Epithelial cell of esophagus (primary cell): ENCODE results near the gene SRGAP1.
"Not testable (repeated sequence)": the region's sequence is repeated elsewhere in the genome, so short reads cannot be mapped to it uniquely, and the experiment has no call there.

Experiments
- DNase-seq: peaks from one replicate; pipeline ENCODE4 v3.0.0; 2010; ENCODE audit warnings: low read depth
- H3K4me3 ChIP-seq: 2 replicates; pipeline ENCODE4 v1.5.1; 2011; ENCODE audit warnings: mild to moderate bottlenecking, low read length, control low read depth
- TF ChIP-seq, protein P1 (sequence below): IDR thresholded peaks from 2 replicates; pipeline ENCODE4 v1.5.1; 2011; ENCODE audit warnings: low read depth, mild to moderate bottlenecking, low read length, control low read depth, inconsistent platforms; ENCODE audit not compliant: insufficient read depth; ENCODE audit errors: missing control alignments

Gene SRGAP1

GRCh38 chr12:63867053-63867452 is 22.6 kb downstream of the SRGAP1 start:
- no peak overlapping the region for H3K4me3 ChIP-seq
- DNase-seq: no peak
- TF ChIP-seq, protein P1, sequence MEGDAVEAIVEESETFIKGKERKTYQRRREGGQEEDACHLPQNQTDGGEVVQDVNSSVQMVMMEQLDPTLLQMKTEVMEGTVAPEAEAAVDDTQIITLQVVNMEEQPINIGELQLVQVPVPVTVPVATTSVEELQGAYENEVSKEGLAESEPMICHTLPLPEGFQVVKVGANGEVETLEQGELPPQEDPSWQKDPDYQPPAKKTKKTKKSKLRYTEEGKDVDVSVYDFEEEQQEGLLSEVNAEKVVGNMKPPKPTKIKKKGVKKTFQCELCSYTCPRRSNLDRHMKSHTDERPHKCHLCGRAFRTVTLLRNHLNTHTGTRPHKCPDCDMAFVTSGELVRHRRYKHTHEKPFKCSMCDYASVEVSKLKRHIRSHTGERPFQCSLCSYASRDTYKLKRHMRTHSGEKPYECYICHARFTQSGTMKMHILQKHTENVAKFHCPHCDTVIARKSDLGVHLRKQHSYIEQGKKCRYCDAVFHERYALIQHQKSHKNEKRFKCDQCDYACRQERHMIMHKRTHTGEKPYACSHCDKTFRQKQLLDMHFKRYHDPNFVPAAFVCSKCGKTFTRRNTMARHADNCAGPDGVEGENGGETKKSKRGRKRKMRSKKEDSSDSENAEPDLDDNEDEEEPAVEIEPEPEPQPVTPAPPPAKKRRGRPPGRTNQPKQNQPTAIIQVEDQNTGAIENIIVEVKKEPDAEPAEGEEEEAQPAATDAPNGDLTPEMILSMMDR: no peak

DNA sequence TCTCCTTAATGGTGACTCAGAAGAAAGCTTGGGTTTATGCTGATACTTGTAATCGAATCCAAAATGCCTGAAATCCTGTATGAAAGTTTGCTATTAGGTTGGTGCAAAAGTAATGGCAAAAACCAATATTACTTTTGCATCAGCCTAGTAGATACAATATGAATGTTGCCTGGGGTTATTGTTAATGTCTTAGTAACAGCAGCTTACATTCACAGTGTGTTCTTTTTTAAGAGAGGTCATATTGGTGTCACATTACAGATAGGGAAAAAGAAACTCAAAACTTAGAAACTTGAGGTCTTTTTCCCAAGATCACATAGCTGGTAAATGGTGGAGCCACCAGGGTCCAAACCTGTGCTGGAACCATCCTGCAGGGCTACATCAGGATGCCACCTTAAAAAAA is 25.2 kb downstream of the SRGAP1 start:
- TF ChIP-seq, protein P1: no peak
- no peak for DNase-seq
- H3K4me3 ChIP-seq: no peak overlapping the region

DNA sequence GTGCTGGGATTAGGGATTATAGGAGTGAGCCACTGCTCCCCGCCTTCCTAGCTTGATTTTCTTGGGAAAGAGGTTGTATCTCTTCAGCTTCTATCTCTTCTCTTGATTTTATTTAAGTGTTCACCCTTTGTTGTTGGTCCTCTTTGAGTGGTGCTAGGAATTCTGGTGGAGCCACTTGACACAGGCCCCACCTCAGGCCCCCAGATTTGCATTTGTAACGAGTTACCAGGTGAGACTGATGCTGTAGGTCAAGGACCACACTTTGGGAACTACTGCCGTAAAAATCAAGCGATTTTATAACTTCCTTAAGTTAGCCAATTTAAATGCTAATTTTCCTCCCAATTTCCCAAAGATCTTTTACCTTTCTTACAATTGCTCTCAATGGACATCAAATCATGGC is 26.3 kb downstream of the SRGAP1 start:
- H3K4me3 ChIP-seq: no peak overlapping the region
- TF ChIP-seq, protein P1: no peak
- DNase-seq: no peak

- no peak overlapping the region for H3K4me3 ChIP-seq
- TF ChIP-seq, protein P1: no peak
- no peak for DNase-seq
These were observed 30.5 kb downstream of the SRGAP1 start for GRCh38 chr12:63874897-63875480.

- no peak for DNase-seq
- H3K4me3 ChIP-seq: no peak overlapping the region
- TF ChIP-seq, protein P1: no peak
These were observed 31.2 kb downstream of the SRGAP1 start for GRCh38 chr12:63875703-63876102.

GRCh38 chr12:63876980-63877379 is 32.5 kb downstream of the SRGAP1 start:
- no peak for DNase-seq
- H3K4me3 ChIP-seq: no peak overlapping the region
- TF ChIP-seq, protein P1: no peak

DNA sequence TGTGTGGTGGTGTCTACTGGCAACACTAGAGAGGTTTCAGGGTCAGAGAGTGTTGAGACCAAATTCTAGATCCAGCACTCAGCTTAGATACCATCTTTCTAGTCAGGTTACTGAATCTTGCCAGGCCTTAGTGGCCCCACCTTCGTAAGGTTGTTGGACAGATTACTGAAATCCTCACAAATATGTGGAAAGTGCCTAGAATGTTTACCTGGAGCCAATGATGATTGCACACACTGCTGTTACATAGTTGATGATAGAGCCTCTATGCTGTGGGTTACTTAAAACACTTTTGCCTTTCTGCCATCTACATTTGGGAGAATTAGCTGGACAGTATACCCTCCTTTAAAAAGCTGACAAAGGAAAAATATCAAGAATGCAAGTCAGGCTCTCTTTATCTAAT is 33.2 kb downstream of the SRGAP1 start:
- no peak overlapping the region for H3K4me3 ChIP-seq

DNA sequence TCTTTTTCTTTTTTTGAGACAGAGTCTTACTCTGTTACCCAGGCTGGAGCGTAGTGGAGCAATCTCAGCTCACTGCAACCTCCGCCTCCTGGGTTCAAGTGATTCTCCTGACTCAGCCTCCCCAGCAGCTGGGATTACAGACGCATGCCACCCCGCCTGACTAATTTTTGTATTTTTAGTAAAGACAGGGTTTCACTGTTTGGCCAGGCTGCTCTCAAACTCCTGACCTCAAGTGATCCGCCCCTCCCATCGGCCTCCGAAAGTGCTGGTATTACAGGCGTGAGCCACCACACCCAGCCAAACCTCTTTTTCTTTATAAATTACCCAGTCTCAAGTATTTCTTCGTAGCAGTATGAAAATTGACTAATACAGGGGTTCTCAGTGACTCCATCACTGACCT is 35.7 kb downstream of the SRGAP1 start:
- not testable (repeated sequence) for H3K4me3 ChIP-seq, DNase-seq

More for the DNA sequence above, 33.2 kb downstream of the SRGAP1 start:
- DNase-seq: no peak
- TF ChIP-seq, protein P1: no peak
